Endometrium (tissue), 2 donors: Measurements from ENCODE around the gene CDK5R2.
"Not testable (repeated sequence)": the region's sequence is repeated elsewhere in the genome, so short reads cannot be mapped to it uniquely, and the experiment has no call there.

Source experiments
- FAIRE-seq: peaks from 2 replicates; lab custom pipeline; 2012; peaks lifted over from hg19 to GRCh38; lab: Jason Lieb, UNC
- donor health status: control.
- donor health status: control.

Gene CDK5R2

DNA sequence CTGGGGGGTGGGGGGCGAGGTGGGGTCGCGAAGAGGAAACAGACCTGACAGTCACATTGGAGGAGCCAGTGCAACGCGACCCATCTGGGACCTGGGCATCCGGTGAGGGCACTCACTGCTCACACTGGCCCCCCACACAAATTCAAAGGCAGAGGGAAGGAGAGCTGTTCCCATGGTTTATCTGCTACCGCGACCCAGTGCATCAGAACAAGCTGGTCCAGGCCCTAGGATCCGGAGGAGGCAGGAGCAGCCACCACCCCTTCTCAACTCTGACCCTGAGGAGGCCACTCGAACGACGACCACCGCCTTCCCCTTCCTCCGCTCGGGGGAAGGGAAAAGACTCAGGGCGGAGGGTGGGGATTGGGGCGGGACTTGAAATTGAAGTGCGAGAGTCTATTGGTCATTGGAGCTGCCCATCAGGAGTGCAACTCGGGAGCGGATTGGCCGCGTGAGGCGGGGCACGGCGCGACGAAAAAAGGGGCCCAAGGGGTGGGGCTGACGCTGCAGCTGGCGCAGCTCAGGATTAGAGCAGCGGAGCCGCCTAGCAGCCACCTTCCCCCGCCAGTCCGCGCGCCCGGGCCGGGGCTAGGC lies at the start of gene CDK5R2:
CDK5R2 (plus strand) TSS at position 526 of the 591 bp plus-strand sequence. CDS start 155 bp downstream, outside the sequence.
- no peak for FAIRE-seq

GRCh38 chr2:218910741-218911140 lies 48.7 kb upstream of the CDK5R2 start:
- no peak for FAIRE-seq

DNA sequence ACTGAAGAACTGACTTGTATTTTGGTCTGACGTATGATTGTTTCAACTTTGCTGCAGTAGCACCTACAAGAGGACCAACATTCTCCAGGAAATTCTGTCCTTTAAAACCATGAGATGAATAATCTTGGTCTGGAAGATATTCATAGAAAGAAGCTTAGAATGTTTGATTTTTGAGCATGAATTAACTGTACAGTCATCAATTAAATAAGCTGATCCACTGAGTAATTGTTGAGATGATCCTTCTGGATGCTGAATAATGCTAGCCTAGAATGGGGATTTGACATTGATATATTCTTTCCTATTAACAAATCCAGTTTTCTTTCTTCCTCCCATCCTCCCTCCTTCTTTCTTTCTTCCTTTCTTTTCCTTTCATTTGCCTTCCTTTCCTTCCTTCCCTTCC lies 39.0 kb upstream of the CDK5R2 start:
- FAIRE-seq: no peak

- no peak for FAIRE-seq
Observed at GRCh38 chr2:218924757-218925156, 34.7 kb upstream of the CDK5R2 start.

- no peak for FAIRE-seq
Observed at GRCh38 chr2:218925434-218925833, 34.0 kb upstream of the CDK5R2 start.

- no peak for FAIRE-seq
Observed at GRCh38 chr2:218927422-218927821, 32.0 kb upstream of the CDK5R2 start.

DNA sequence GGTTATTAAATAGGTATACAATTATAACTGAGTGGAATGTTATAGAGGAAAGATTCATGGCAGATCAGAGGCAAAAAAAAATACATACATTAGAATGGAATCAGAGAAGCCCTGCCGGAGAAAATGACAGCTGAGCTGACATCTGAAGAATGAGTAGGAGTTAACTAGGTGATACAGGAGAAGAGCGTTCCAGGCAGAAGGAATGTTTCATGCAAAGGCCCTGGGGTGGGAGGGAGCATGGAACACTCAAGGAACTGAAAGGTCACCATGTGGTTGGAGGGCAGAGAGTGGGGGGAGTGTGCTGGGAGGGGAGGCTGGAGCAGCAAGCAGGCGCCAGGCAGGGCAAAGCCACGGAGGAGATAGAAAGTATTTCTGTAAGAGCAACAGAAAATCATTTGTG lies 31.6 kb upstream of the CDK5R2 start:
- FAIRE-seq: no peak

GRCh38 chr2:218930488-218930887 lies 29.0 kb upstream of the CDK5R2 start:
- FAIRE-seq: not testable (repeated sequence)

GRCh38 chr2:218931751-218932150 lies 27.7 kb upstream of the CDK5R2 start:
- not testable (repeated sequence) for FAIRE-seq

GRCh38 chr2:218944759-218945404 lies 14.6 kb upstream of the CDK5R2 start:
- no peak for FAIRE-seq

DNA sequence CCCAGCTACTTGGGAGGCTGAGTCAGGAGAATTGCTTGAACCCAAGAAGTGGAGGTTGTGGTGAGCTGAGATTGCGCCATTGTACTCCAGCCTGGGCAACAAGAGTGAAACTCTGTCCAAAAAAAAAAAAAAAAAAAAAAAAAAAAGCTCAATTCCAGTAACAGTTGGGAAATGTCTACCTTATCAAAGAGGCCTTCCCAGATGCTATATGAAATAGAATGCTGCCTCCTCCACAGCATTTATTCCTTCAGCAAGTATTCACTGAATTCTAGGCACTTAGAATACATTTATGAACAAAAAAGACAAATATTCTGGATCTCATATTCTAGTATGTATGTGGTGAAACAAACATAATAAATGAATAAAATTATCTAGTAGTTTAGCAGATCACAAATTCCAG lies 12.8 kb upstream of the CDK5R2 start:
- no peak for FAIRE-seq

GRCh38 chr2:218952160-218952559 lies 7.3 kb upstream of the CDK5R2 start:
- no peak for FAIRE-seq

DNA sequence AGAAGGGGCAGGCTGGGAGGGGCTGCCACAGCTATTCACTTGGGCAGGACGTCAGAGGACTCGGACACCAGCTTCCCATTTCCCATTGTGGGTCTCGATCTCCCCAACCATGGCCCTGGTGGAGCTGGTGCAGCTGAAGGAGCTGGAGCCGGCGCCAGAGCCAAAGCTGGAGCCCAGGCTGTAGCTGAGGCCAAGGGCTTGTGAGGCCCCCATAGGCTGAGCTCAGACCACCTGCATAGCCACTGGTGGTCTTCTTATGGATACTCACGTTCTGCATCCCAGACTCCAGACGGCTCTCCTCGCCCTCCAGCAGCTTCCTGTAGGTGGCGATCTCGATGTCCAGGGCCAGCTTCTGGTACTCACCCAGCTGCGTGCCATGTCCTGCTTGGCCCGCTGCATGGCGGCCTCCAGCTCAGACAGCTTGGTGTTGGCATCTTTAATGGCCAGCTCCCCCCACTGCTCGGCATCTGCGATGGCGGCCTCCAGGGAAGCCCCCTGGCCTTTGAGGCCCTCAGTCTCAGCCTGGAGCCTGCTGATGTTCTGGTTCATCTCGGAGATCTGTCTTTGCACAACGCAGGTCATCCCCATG lies 6.0 kb upstream of the CDK5R2 start:
- FAIRE-seq: no peak

- FAIRE-seq: no peak
Observed at GRCh38 chr2:218954541-218955300, 4.7 kb upstream of the CDK5R2 start.

DNA sequence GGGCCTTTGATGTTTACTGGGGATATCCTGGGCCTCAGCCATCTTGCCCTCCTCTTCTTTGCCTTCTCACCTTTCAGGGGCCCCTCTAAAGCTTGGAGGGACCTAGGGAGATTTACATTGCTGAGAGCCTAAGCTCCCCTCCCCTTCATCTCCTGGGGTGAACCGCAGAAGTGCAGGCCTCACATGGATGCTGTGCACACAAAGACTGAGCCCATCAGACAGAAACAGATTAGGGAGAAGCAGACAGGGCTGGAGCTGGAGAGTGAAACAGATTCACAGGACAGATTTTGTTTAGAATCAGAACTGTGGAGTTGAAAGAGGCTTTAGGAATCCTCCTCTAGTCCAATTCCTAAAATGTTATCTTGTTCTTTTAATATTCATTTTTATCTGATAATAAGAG lies 3.4 kb upstream of the CDK5R2 start:
- no peak for FAIRE-seq

GRCh38 chr2:218957671-218958070 lies 1.8 kb upstream of the CDK5R2 start:
- FAIRE-seq: no peak

DNA sequence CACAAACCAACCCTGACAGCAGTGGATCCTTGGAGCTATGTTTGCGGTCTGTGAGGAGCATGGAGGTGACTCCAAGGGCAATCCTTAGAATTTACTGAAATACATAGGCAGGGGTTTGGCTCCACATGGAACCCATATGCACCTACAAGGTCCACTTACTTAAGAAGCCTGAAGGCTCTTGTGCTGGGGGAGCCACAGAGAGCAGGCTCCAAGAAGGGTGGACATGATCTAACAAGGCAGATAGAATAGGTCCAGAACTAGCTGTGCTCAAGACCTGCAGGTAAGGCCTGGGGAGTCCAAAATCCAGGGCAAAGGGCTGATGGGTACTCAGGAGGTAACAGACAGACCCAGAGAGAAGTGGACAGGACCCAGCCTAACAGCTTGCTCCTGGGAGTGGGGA lies 1.2 kb upstream of the CDK5R2 start:
- no peak for FAIRE-seq

- FAIRE-seq: no peak
Observed at GRCh38 chr2:218959761-218960308, 369 bp downstream of the CDK5R2 start.

GRCh38 chr2:218960309-218961165 lies 1.1 kb downstream of the CDK5R2 start:
- no peak for FAIRE-seq

- FAIRE-seq: no peak
Observed at GRCh38 chr2:218961229-218961628, 1.8 kb downstream of the CDK5R2 start.

- no peak for FAIRE-seq
Observed at GRCh38 chr2:218961651-218962570, 2.4 kb downstream of the CDK5R2 start.
